HG03354 (cell line): ENCODE data around the gene RPS6KA3.

Experiments
- ATAC-seq: cut with Tn5 transposase; IDR thresholded peaks from one replicate; pipeline ENCODE4 v1.9.1; 2021; ENCODE audit warnings: mild to moderate bottlenecking; ENCODE audit not compliant: unreplicated experiment, poor library complexity, severe bottlenecking

Gene RPS6KA3

GRCh38 chrX:20116087-20116576 is 150.6 kb downstream of the RPS6KA3 start:
- ATAC-seq = no peak

- no peak for ATAC-seq
Observed at GRCh38 chrX:20112022-20112774, 154.5 kb downstream of the RPS6KA3 start.

GRCh38 chrX:20111271-20111670 is 155.4 kb downstream of the RPS6KA3 start:
- ATAC-seq = no peak

- no peak for ATAC-seq
Observed at GRCh38 chrX:20101934-20102581, 164.7 kb downstream of the RPS6KA3 start.
